Myocyte (in vitro differentiated cells): Measurements from ENCODE around the gene TMEM184B. TPM values are rescaled to one million over a fixed set of nuclear protein-coding genes. Genes with fewer than 3 reads are reported as not detected.

Source experiments
- DNase-seq: peaks from one replicate; pipeline ENCODE4 v3.0.0-alpha.2; 2012; ENCODE audit warnings: low read depth
- polyA plus RNA-seq: library from polyadenylated mRNA; unstranded; fragments of >200 nt; gene quantifications from one replicate; pipeline ENCODE4 v1.2.1, GENCODE V29; 2012; ENCODE audit warnings: missing spikeins
- total RNA-seq: library from RNA; depleted of rRNA; stranded (reverse); fragments of >200 nt; gene quantifications from 2 replicates; pipeline ENCODE4 v1.2.3, GENCODE V29; 2014

The TMEM184B gene
- total RNA-seq, result 53.4 and 78.0 TPM in 2 replicates
- polyA plus RNA-seq, result 90.4 TPM

GRCh38 chr22:38272373-38273134 is at the start of gene TMEM184B:
TMEM184B (minus strand) TSS chr22:38273010; CDS start chr22:38247961, 25,049 bp downstream.
- DNase-seq, result peak; percentile 78

DNA sequence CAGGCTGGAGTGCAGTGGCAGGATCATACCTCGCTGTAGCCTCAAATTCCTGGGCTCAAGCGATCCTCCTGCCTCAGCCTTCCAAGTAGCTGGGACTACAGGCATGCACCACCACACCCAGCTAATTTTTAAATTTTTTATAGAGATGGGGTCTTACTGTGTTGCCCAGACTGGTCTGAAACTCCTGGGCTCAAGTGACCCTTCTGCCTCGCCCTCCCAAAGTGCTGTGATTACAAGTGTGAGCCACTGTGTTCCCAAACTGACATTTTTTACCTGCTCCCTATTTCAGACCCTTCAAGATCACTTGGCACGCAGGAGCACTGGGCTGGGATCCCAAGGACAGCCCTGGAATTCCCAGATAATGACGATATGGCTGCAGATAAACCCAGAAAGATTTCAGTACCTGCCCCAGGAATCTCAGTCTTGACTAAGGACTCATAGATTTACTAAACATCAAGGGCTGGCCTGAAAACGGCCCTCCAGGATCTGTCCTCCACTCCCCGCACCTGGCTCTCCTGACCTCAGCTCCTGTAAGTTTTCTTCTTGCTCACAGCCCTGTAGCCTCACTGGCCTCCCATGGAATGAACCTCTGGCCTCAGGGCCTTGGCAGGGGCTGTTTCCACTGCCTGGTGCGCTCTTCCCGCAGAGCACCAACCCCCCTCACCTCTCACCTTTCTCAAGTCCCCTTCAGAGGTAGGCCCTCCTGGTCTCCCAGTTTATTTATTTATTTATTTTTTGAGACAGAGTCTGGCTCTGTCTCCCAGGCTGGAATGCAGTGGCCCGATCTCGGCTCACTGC is 48.0 kb upstream of the TMEM184B start:
- no peak for DNase-seq

GRCh38 chr22:38318792-38319773 is 46.3 kb upstream of the TMEM184B start:
- no peak for DNase-seq

DNA sequence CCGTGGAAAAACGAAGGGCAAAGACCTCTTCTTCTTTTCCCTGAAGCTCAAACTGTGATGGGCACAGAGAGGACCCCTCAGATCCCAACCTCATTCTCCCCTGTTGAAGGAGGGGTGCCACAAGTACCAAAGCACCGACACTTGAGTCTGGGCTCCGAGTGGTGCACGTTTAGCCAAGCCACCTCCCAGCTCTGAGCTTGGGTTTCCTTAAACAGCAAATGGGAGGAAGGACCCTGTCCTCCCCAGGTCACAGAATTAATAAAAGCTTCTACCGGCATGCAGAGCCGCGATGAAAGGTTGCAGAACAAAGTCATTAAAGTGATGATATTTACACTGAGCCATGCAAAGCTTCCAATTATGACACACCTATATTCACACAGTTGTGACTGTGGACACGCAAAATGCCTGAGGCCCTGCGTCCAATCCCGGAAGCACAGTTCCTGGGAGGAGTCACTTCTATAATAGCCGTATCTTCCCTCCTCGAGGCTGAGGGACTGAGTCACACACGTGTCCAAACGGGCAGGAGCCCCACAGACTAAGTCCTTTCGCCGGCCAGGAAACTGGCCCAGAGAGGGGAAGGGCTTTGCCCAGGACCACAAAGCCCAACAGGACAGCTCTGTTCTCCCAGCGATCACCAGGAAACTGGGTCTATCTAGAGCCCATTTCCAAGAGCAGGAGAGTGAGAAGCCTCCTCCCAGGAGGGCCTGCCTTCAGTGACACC is 45.3 kb upstream of the TMEM184B start:
- peak; percentile 81 for DNase-seq

DNA sequence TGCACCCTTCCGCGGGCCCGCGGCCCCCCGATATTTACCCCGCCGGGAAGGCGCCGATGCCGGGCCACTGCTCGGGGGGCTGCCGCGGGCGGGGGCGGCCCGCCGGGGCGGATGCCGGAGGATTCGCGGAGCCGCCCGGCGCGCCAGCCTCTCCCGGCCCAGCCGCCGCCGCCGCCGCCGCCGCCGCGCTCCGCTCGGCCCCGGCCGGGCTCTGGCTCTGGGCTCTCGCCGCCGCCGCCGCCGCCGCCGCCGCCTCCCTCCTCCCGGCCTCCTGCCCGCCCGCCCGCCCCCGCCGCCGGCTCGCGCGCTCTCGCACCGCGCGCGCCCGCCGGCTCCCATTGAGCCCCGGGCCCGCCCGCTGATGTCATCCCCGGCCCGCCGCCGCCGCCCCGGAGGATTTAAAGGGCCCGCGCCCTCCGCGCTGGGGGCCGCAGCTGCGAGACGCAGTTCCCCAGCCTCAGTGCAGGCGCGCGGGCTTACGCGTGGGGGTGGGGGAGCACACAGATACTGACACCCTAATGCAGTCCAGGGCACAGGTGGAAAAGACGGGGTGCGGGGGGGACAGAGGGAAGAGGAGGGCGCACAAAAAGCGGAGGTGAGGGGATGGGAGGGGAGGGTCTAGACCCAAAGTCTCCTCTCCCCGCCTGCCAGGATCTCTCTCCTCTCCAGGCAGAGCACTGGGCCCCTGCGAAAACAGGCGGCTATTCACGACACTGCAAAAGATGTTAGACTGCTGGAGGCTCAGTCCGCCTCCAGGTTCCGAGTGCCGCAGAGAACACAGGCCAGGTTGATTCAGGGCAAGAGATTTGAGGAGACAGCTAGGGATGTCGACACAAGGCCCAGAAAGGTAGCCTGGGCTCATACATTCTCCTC is 44.5 kb upstream of the TMEM184B start, which contains the start of gene CSNK1E:
Gene CSNK1E, minus strand, starts transcription at position 312 of the 873 bp plus-strand sequence. CDS start 3,276 bp downstream, outside the sequence.
- peak; percentile 74 for DNase-seq

- DNase-seq, result peak; percentile 68
Observed at GRCh38 chr22:38316364-38317121, 43.7 kb upstream of the TMEM184B start.

GRCh38 chr22:38315823-38316363 is 43.1 kb upstream of the TMEM184B start:
- no peak for DNase-seq

- peak; percentile 51 for DNase-seq
Observed at GRCh38 chr22:38314933-38315822, 42.4 kb upstream of the TMEM184B start.

DNA sequence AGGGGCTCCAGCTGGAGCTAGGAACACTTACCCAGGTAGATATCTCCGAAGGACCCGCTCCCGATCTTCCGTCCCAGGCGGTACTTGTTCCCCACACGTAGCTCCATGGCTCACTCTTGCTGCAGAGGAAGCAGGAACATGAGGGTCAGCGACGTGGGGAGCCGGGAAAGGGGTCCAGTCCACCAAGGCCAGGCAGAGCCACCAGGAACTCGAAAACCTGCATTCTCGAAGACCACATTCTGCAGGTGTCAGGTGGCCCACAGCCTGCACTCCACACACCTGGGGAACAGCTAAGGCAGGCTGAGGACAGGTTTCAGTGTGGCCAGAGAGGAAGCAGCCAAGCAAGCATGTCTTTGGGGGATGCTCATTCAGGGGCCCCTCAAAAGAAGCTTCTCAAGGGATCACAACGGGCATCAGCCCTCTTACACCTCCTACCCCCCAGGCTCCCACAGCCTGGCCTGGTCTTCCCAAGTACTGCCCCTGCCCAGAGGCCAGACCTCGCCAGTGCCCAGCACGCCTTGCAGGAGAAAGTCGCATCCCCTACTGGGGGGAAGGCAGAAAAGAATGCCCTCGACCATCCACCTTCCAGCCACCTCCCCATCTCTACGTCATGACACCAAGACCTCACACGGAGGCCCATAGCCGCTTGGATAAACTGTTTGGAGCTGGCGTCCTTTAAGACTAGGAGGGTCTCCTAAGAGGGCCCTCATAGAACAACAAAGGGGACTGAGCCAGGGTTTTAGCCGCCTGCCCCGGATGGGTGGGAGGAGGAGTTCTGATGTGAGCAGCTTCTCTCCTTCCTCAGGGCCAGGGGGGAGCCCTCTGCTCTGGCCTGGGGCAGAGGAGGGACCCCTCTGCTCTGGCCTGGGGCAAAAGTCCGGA is 41.5 kb upstream of the TMEM184B start:
- no peak for DNase-seq

GRCh38 chr22:38313384-38313955 is 40.7 kb upstream of the TMEM184B start:
- DNase-seq, result peak; percentile 73

DNA sequence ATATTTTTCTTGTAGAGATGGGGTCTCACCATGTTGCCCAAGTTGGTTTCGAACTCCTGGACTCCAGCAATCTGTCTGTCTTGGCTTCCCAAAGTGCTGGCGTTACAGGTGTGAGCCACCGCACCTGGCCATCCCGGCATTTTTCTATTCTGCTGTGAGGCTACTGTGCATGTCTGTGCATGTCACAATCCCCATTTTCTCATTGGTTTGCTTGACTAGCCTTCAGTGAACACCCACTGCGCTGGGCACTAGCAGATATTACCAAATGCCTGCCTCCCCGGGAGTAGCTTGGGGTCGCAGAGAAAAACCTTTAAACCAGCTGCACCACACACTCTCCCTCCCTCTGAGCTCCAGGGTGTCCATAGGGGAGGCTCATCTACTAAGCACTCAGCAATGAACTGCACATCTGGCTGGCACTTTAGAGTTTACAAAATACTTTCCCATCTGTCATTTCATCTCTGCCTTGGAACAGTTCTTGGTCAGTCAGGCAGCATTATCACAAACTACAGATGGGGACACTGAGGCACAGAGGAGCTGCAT is 39.5 kb upstream of the TMEM184B start:
- no peak for DNase-seq

- DNase-seq, result no peak
Observed at GRCh38 chr22:38311323-38311620, 38.5 kb upstream of the TMEM184B start.

DNA sequence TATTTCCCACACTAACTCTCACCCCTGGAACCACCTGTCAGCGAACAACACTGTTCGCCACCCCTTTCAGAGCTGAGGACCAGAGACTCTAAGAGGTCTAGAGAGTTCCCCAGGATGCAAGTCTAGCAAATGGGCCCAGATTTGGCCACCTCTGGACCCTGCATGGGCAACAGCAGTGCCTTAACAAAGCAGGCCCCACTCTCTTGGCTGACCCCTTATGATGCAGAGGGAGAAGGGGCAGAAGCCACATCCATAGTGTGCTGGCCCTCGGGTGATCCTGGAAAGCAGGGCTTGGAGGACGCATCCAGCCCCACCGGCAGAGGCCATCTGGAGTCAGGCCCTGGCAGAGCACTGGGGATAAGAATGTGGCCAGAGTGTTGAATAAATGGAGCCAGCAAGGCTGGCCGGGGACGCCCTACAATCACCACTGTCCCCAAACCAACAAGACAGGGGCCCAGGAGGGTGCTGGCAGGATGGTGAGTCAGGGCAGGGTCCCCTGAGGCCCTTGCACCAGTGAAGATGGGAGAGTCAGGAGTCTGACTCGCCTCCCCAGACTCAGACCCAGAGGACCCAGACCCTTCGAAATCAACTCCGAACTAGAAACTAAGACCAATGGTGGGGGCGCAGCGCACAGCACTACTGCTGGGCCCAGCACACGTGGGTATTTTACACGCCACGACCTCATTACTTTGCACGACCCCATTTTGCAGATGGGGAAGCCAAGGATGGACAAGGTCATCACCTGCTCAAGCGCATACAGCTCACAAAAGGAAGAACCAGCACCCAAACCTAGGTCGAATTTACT is 37.9 kb upstream of the TMEM184B start:
- DNase-seq, result no peak

DNA sequence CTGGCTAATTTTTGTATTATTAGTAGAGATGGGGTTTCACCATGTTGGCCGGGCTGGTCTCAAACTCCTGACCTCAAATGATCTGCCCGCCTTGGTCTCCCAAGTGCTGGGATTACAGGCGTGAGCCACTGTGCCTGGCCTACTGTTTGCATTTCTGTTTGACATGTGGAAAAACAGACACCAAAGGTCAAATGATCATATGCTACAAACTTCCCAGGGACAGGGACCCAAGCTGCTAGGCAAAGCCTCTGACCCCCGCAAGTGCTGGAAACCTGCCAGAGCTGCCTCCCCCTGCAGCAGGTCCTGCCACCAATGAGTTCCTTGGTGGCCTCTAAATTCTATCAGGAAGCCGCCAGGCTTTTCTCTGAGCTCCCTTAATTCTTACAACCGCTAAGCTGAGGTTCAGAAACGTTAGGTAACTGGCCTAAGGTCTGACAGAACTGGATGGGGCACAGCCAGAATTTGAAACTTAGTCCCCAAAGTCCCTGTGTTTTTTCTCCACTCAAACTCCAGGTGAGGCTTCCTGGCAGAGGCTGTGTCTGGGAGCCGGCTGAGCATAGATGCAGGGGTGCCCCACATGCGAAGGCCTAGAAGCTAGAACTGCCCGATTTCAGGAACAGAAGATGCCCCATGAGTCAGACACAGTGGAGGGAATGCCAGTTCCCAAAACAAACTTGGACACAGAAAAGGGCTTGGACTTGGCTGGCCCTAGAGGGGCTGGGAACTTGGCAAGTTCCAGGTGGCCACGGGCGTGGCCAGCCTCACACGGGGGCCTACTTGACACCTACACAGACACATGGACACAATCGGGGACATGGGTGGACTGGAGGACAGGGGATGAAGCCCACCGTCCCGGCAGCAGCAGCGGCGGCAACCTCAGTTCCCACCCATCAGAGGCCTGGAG is 37.1 kb upstream of the TMEM184B start:
- DNase-seq, result no peak
